Measurements from ENCODE around the gene NR0B2.

Gene NR0B2

GRCh38 chr1:26864610-26865480, 48.9 kb downstream of the NR0B2 start:
- peak overlapping the region; percentile 90 for H2BK15ac ChIP-seq (ENCODE audit: low read length)
- H3K4me1 ChIP-seq (ENCODE audit: control insufficient read depth in 2 of 2, insufficient read depth in 1 of 2, low read depth in 1 of 2, low read length in 2 of 2) = peaks cover 6 to 26% of the 10 kb centered on the region in 2 donors
- no peaks in the 10 kb centered on the region for H3K36me3 ChIP-seq (replicated peaks in 1 of 2; ENCODE audit: control insufficient read depth in 2 of 2, insufficient read depth in 2 of 2, low read length in 2 of 2)
- H2BK5ac ChIP-seq (ENCODE audit: low read length) = peak overlapping the region; percentile 98
- H3K27me3 ChIP-seq (ENCODE audit: control insufficient read depth in 3 of 3, insufficient read depth in 3 of 3, low read depth in 1 of 3, low read length in 3 of 3) = no peaks in the 10 kb centered on the region
- H3K9ac ChIP-seq (ENCODE audit: low read depth, low read length, poor library complexity) = peak overlapping the region; percentile 93
- DNase-seq (ENCODE audit: low spot score) = peak; percentile 97
- peaks cover 4% of the 10 kb centered on the region for H3K79me1 ChIP-seq (ENCODE audit: low read depth, low read length)
- peak overlapping the region; percentile 94 for H3K14ac ChIP-seq (ENCODE audit: low read length)
- H3K4ac ChIP-seq (ENCODE audit: low read length) = no peak overlapping the region
- H3K9me3 ChIP-seq (replicated peaks in 1 of 2; ENCODE audit: control insufficient read depth in 2 of 2, insufficient read depth in 1 of 2, low read depth in 1 of 2, low read length in 2 of 2) = no peaks in the 10 kb centered on the region
- peak overlapping the region; percentile 79 to 90 for H3K4me3 ChIP-seq (ENCODE audit: low read length in 2 of 2)
- peak overlapping the region; percentile 99 for H3K23ac ChIP-seq (ENCODE audit: low read depth, low read length, poor library complexity)
- H4K8ac ChIP-seq (ENCODE audit: low read depth, low read length) = peak overlapping the region; percentile 96
- H2BK12ac ChIP-seq (ENCODE audit: low read length) = peak overlapping the region; percentile 84
- H4K91ac ChIP-seq (ENCODE audit: low read depth, low read length, poor library complexity) = no peak overlapping the region
- peak overlapping the region; percentile 97 for H3K4me2 ChIP-seq (ENCODE audit: insufficient read depth, low read length, poor library complexity, severe bottlenecking)
- H2AK5ac ChIP-seq (ENCODE audit: low read depth, low read length) = peak overlapping the region; percentile 89
- peak overlapping the region; percentile 95 for H2BK120ac ChIP-seq (ENCODE audit: low read depth, low read length)
- peak overlapping the region; percentile 96 for H2AFZ ChIP-seq (ENCODE audit: low read length)
- H3K18ac ChIP-seq (ENCODE audit: low read length) = peak overlapping the region; percentile 99
- WGBS, 2 donors (ENCODE audit: extremely low coverage in 2 of 2, insufficient read length in 2 of 2, insufficient replicate concordance in 1 of 2) = no CpG with 5 or more reads among the region's 75 CpGs
- peak overlapping the region; percentile 95 for H3K27ac ChIP-seq (replicated peaks; ENCODE audit: low read length)

- no peak overlapping the region for H4K8ac ChIP-seq (ENCODE audit: low read depth, low read length)
- H2BK12ac ChIP-seq (ENCODE audit: low read length) = peak overlapping the region; percentile 98
- H3K14ac ChIP-seq (ENCODE audit: low read length) = peak overlapping the region; percentile 49
- H3K4me2 ChIP-seq (ENCODE audit: insufficient read depth, low read length, poor library complexity, severe bottlenecking) = no peak overlapping the region
- peak overlapping the region; percentile 98 for H2BK5ac ChIP-seq (ENCODE audit: low read length)
- peak overlapping the region; percentile 93 for H3K9ac ChIP-seq (ENCODE audit: low read depth, low read length, poor library complexity)
- H2AK5ac ChIP-seq (ENCODE audit: low read depth, low read length) = peak overlapping the region; percentile 79
- no CpG with 5 or more reads among the region's 20 CpGs for WGBS, 2 donors (ENCODE audit: extremely low coverage in 2 of 2, insufficient read length in 2 of 2, insufficient replicate concordance in 1 of 2)
- H3K23ac ChIP-seq (ENCODE audit: low read depth, low read length, poor library complexity) = peak overlapping the region; percentile 17
- peak overlapping the region; percentile 93 for H2BK120ac ChIP-seq (ENCODE audit: low read depth, low read length)
- peaks cover 4% of the 10 kb centered on the region for H3K79me1 ChIP-seq (ENCODE audit: low read depth, low read length)
- H2AFZ ChIP-seq (ENCODE audit: low read length) = peak overlapping the region; percentile 96
- no peak for DNase-seq (ENCODE audit: low spot score)
- H3K27ac ChIP-seq (replicated peaks; ENCODE audit: low read length) = no peak overlapping the region
- peak overlapping the region; percentile 90 for H2BK15ac ChIP-seq (ENCODE audit: low read length)
- peaks cover 6 to 26% of the 10 kb centered on the region in 2 donors for H3K4me1 ChIP-seq (ENCODE audit: control insufficient read depth in 2 of 2, insufficient read depth in 1 of 2, low read depth in 1 of 2, low read length in 2 of 2)
- H3K18ac ChIP-seq (ENCODE audit: low read length) = peak overlapping the region; percentile 95
- H3K4ac ChIP-seq (ENCODE audit: low read length) = peak overlapping the region; percentile 76
- no peaks in the 10 kb centered on the region for H3K36me3 ChIP-seq (replicated peaks in 1 of 2; ENCODE audit: control insufficient read depth in 2 of 2, insufficient read depth in 2 of 2, low read length in 2 of 2)
- no peaks in the 10 kb centered on the region for H3K9me3 ChIP-seq (replicated peaks in 1 of 2; ENCODE audit: control insufficient read depth in 2 of 2, insufficient read depth in 1 of 2, low read depth in 1 of 2, low read length in 2 of 2)
- H3K27me3 ChIP-seq (ENCODE audit: control insufficient read depth in 3 of 3, insufficient read depth in 3 of 3, low read depth in 1 of 3, low read length in 3 of 3) = no peaks in the 10 kb centered on the region
- H4K91ac ChIP-seq (ENCODE audit: low read depth, low read length, poor library complexity) = no peak overlapping the region
- H3K4me3 ChIP-seq (ENCODE audit: low read length in 2 of 2) = peak overlapping the region in 1 of 2 donors; percentile 90
These were observed 50.1 kb downstream of the NR0B2 start for GRCh38 chr1:26863685-26864077.

GRCh38 chr1:26862781-26863684, 50.7 kb downstream of the NR0B2 start, which contains the start of gene SFN:
Gene SFN (plus strand): TSS chr1:26863149. CDS start chr1:26863213, 64 bp downstream.
- Histone ChIP-seq H3K4me3 (ENCODE audit: low read length in 2 of 2) (peak within 1 kb of the TSS in 1 of 2 donors; percentile 90), H4K91ac (ENCODE audit: low read depth, low read length, poor library complexity) (peak within 1 kb of the TSS; percentile 89), H2AFZ (ENCODE audit: low read length) (peak within 1 kb of the TSS; percentile 96), H3K18ac (ENCODE audit: low read length) (peak within 1 kb of the TSS; percentile 95), H4K8ac (ENCODE audit: low read depth, low read length) (peak within 1 kb of the TSS; percentile 25), H3K79me1 (ENCODE audit: low read depth, low read length) (peaks cover 4% of the 10 kb centered on the region), H2BK12ac (ENCODE audit: low read length) (peak within 1 kb of the TSS; percentile 98), H3K4me2 (ENCODE audit: insufficient read depth, low read length, poor library complexity, severe bottlenecking) (peak within 1 kb of the TSS; percentile 97), H2AK5ac (ENCODE audit: low read depth, low read length) (peak within 1 kb of the TSS; percentile 79), H3K4ac (ENCODE audit: low read length) (peak within 1 kb of the TSS; percentile 76), H3K9ac (ENCODE audit: low read depth, low read length, poor library complexity) (peak within 1 kb of the TSS; percentile 93), H2BK5ac (ENCODE audit: low read length) (peak within 1 kb of the TSS; percentile 98), H3K36me3 (replicated peaks in 1 of 2; ENCODE audit: control insufficient read depth in 2 of 2, insufficient read depth in 2 of 2, low read length in 2 of 2) (no peaks in the 10 kb centered on the region), H3K23ac (ENCODE audit: low read depth, low read length, poor library complexity) (peak within 1 kb of the TSS; percentile 89), H3K9me3 (replicated peaks in 1 of 2; ENCODE audit: control insufficient read depth in 2 of 2, insufficient read depth in 1 of 2, low read depth in 1 of 2, low read length in 2 of 2) (no peaks in the 10 kb centered on the region), H3K4me1 (ENCODE audit: control insufficient read depth in 2 of 2, insufficient read depth in 1 of 2, low read depth in 1 of 2, low read length in 2 of 2) (peaks cover 6 to 26% of the 10 kb centered on the region in 2 donors), H2BK120ac (ENCODE audit: low read depth, low read length) (peak within 1 kb of the TSS; percentile 93), H2BK15ac (ENCODE audit: low read length) (peak within 1 kb of the TSS; percentile 90), H3K14ac (ENCODE audit: low read length) (peak within 1 kb of the TSS; percentile 49), H3K27ac (replicated peaks; ENCODE audit: low read length) (peak within 1 kb of the TSS; percentile 63), H3K27me3 (ENCODE audit: control insufficient read depth in 3 of 3, insufficient read depth in 3 of 3, low read depth in 1 of 3, low read length in 3 of 3) (no peaks in the 10 kb centered on the region)
- DNase-seq (ENCODE audit: low spot score) = no peak
- WGBS, 2 donors (ENCODE audit: extremely low coverage in 2 of 2, insufficient read length in 2 of 2, insufficient replicate concordance in 1 of 2) = no CpG with 5 or more reads among the region's 37 CpGs

Data from neuronal stem cell (in vitro differentiated cells).